MCF 10A (cell line): ENCODE data around the gene TNK2. TPM values are rescaled to one million over a fixed set of nuclear protein-coding genes. Genes with fewer than 3 reads are reported as not detected.

Experiments used
- BruUV-seq: library from RNA; stranded (reverse); fragments of 400-500 nt; replicated peaks from 2 replicates; lab custom pipeline; 2021; lab: Mats Ljungman, UMichigan
- CTCF ChIA-PET: fragments of 300-600 bp; sonication (Branson Sonifier 250); formaldehyde crosslinking; extraction: SDS; loops from one replicate; lab custom pipeline; 2021; ENCODE audit warnings: antibody characterized with exemption, inconsistent platforms; lab: Yijun Ruan, JAX
- POLR2A ChIA-PET: fragments of 300-600, 350-650 bp; sonication (Branson Sonifier 250); formaldehyde crosslinking; extraction: SDS; loops from one replicate; lab custom pipeline; 2020; ENCODE audit warnings: antibody characterized with exemption, inconsistent platforms; lab: Yijun Ruan, JAX
- DNase-seq: peaks from one replicate; pipeline ENCODE4 v3.0.0-alpha.2; 2018; ENCODE audit not compliant: unreplicated experiment
- H3K27ac Mint-ChIP-seq: one replicate; pipeline ENCODE4 v1.8.0; 2022; ENCODE audit warnings: mild to moderate bottlenecking, low read depth, mixed read lengths; ENCODE audit not compliant: unreplicated experiment
- H3K27me3 Mint-ChIP-seq: one replicate; pipeline ENCODE4 v1.8.0; 2022; ENCODE audit warnings: mixed read lengths; ENCODE audit not compliant: insufficient read depth, unreplicated experiment
- H3K36me3 Mint-ChIP-seq: one replicate; pipeline ENCODE4 v1.8.0; 2022; ENCODE audit warnings: mild to moderate bottlenecking, moderate library complexity, mixed read lengths; ENCODE audit not compliant: insufficient read depth, unreplicated experiment
- H3K4me1 Mint-ChIP-seq: one replicate; pipeline ENCODE4 v1.8.0; 2022; ENCODE audit warnings: mixed read lengths; ENCODE audit not compliant: insufficient read depth, unreplicated experiment
- H3K4me3 Mint-ChIP-seq: one replicate; pipeline ENCODE4 v1.8.0; 2022; ENCODE audit warnings: mild to moderate bottlenecking, moderate library complexity, mixed read lengths; ENCODE audit not compliant: unreplicated experiment
- H3K9me3 Mint-ChIP-seq: one replicate; pipeline ENCODE4 v1.8.0; 2022; ENCODE audit warnings: mixed read lengths; ENCODE audit not compliant: unreplicated experiment
- intact Hi-C: fragments of 100-400 bp; cut with micrococcal nuclease; formaldehyde crosslinking; loops from 2 replicates; pipeline ENCODE4 v1.14.1; 2022
- total RNA-seq: library from RNA; stranded (reverse); gene quantifications from 2 replicates; pipeline ENCODE4 v1.2.3, GENCODE V29; 2022
- TF ChIP-seq, protein P1 (sequence below): fragments of 200-600 bp; IDR thresholded peaks from one replicate; pipeline ENCODE4 v1.8.0; 2022; ENCODE audit warnings: antibody characterized with exemption, mild to moderate bottlenecking; ENCODE audit not compliant: unreplicated experiment

Gene TNK2
- total RNA-seq, 1 experiment from 2014 or later = 75.8 TPM

DNA sequence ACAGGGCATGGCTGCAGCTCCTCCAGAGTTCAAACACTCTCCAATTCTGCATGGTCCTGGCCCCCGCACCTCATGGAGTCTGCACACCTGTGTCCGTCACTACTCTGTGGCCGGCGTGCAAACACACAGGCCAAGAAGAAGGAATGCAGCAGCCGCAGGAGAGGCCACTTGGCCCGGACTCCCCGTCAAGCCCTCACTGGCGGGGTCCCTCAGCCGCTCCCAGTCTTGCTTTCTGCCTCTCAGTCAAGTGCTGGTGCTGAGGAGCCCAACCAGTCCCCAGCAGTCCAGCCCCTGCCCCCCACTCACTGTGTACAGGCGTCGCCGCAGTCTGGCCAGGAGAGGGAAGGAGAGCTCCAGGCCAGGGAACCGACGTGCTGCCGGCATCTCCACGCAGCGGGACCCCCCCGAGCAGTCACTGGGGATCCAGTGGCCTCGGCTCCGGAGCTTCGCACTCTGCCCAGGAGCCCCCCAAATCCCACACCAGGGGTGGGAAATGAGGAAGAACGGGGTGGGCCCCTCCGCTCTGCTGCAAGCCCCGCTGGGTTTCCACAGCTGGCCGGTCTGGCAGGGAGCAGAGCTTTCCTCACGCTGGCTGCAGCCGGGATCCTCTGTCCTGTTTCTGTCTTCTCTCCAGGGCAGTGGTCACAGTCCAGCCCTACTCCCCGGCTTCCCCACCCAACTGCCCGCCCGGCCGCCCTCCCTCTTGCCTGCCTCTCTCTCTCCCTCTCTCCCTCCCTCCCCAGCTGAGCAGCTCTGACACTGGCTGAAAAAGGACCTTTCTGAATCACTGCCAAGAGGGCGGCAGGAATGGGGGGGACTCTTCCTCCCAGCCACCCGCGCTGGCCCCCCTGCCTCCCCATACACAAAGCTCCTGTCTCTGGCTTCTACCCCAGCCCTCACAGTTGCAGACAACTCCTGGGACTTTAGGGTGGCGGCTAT, 16.0 kb downstream of the TNK2 start:
- TF ChIP-seq, protein P1, sequence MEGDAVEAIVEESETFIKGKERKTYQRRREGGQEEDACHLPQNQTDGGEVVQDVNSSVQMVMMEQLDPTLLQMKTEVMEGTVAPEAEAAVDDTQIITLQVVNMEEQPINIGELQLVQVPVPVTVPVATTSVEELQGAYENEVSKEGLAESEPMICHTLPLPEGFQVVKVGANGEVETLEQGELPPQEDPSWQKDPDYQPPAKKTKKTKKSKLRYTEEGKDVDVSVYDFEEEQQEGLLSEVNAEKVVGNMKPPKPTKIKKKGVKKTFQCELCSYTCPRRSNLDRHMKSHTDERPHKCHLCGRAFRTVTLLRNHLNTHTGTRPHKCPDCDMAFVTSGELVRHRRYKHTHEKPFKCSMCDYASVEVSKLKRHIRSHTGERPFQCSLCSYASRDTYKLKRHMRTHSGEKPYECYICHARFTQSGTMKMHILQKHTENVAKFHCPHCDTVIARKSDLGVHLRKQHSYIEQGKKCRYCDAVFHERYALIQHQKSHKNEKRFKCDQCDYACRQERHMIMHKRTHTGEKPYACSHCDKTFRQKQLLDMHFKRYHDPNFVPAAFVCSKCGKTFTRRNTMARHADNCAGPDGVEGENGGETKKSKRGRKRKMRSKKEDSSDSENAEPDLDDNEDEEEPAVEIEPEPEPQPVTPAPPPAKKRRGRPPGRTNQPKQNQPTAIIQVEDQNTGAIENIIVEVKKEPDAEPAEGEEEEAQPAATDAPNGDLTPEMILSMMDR = no peak
- H3K9me3 Mint-ChIP-seq = no peaks in the 10 kb centered on the region
- POLR2A ChIA-PET = interaction anchor here (0.7 to 2.9 kb wide), 3 partner anchors 9 to 37 kb away, joined by 3 to 27 read pairs (median 5); no protein-coding TSS in a partner anchor
- BruUV-seq = no TSS peak
- CTCF ChIA-PET = interaction anchor here (0.5 to 9.3 kb wide), 6 partner anchors 10 to 41 kb away, joined by 3 to 187 read pairs (median 4); no protein-coding TSS in a partner anchor
- H3K4me1 Mint-ChIP-seq = peaks cover 28% of the 10 kb centered on the region
- H3K4me3 Mint-ChIP-seq = no peak overlapping the region
- no peaks in the 10 kb centered on the region for H3K27me3 Mint-ChIP-seq
- no peak overlapping the region for H3K27ac Mint-ChIP-seq
- intact Hi-C loops = no loop called here
- no peak for DNase-seq
- peaks cover 10% of the 10 kb centered on the region for H3K36me3 Mint-ChIP-seq

DNA sequence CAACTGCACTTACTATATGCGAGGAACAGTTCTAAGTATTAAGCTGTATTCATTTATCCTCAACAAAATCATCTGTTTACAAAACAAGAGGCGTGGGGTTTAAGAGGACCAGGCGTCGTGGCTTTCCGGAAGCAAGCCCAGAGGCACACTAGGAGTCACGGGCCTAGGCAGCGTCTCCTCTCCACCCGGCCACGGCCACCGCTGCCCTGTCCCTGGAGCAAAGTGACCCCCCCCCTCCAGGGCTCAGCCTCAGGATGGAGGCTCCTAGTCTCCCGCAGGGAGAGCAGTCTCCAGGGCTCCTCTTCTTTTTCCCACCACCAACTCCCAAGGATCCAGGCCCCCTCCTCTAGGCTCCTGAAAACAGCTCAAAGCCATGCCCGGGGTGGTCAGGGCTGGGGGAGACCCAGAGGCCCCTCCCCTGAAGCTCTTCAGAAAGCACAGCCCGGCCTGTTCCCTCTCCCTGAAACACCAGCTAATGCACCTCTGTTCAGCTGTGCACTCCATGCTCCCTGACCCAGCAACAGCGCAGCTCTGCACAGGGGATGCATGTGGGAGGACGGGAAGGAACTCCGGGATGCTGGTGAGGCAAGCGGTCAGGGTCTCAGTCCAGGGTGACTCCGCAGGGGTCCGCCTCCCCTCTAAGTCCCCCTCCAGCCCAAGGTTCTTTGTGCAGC, 16.8 kb downstream of the TNK2 start:
- no peaks in the 10 kb centered on the region for H3K27me3 Mint-ChIP-seq
- H3K36me3 Mint-ChIP-seq = peaks cover 10% of the 10 kb centered on the region
- H3K4me1 Mint-ChIP-seq = peaks cover 20% of the 10 kb centered on the region
- H3K9me3 Mint-ChIP-seq = no peaks in the 10 kb centered on the region
- POLR2A ChIA-PET = interaction anchor here (0.7 to 1.9 kb wide), 3 partner anchors 10 to 36 kb away, joined by 3 to 5 read pairs (median 5); no protein-coding TSS in a partner anchor
- H3K27ac Mint-ChIP-seq = no peak overlapping the region
- intact Hi-C loops = no loop called here
- DNase-seq = no peak
- BruUV-seq = no TSS peak
- CTCF ChIA-PET = interaction anchor here (0.6 to 9.3 kb wide), 5 partner anchors 22 to 40 kb away, joined by 3 to 187 read pairs (median 6); no protein-coding TSS in a partner anchor
- TF ChIP-seq, protein P1 = no peak
- H3K4me3 Mint-ChIP-seq = no peak overlapping the region

DNA sequence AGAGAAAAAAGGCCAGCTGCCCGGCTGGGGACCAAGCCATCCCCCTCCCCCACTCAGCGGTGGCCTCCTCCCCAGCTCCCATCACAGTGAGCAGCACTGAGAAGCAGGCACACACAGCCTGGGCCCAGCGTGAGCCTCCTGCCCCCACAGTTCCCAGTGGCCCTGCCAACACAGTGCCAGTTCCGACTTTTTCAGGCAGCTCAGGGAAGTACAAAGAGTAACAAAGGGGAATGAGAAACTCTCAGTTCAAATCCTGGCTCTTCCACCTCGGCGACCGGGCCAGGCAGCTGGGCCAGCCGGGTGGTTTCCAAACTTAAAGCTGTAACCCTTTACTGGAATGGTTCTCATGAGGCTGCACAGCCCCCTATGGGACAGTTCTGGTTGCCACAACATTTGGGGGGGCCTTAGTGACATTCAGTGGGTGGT, 18.5 kb downstream of the TNK2 start:
- no TSS peak for BruUV-seq
- no peak for DNase-seq
- ChIA-PET POLR2A (interaction anchor here (0.8 to 2.0 kb wide), 4 partner anchors 13 to 25 kb away, joined by 3 to 9 read pairs (median 6); partner anchors contain the start of gene TNK2), CTCF (interaction anchor here (1.4 to 9.3 kb wide), 4 partner anchors 24 to 39 kb away, joined by 5 to 187 read pairs (median 14); no protein-coding TSS in a partner anchor)
- no peak overlapping the region for H3K27ac Mint-ChIP-seq
- intact Hi-C loops = no loop called here
- H3K36me3 Mint-ChIP-seq = peaks cover 7% of the 10 kb centered on the region
- H3K9me3 Mint-ChIP-seq = no peaks in the 10 kb centered on the region
- peaks cover 13% of the 10 kb centered on the region for H3K4me1 Mint-ChIP-seq
- TF ChIP-seq, protein P1 = no peak
- no peaks in the 10 kb centered on the region for H3K27me3 Mint-ChIP-seq
- H3K4me3 Mint-ChIP-seq = no peak overlapping the region
